SJSA1 (cell line): ENCODE measurements around the gene SLC39A12. TPM values are rescaled to one million over a fixed set of nuclear protein-coding genes. Genes with fewer than 3 reads are reported as not detected.

ENCODE experiments used
- total RNA-seq: library from RNA; depleted of rRNA; stranded (reverse); fragments of >200 nt; shearing (Covaris generic); gene quantifications from 2 replicates; pipeline ENCODE4 v1.2.3, GENCODE V29; 2014; rRNA removed

Gene SLC39A12
- total RNA-seq, 1 experiment from 2014 or later, result not detected

Other genes with a start within 250 kb of the SLC39A12 start
- 0.08 TPM in 1 of 2 replicates, not detected in the other for gene TMEM236, start 199.7 kb upstream of the SLC39A12 start, total RNA-seq
- gene MRC1, start 142.6 kb upstream of the SLC39A12 start, total RNA-seq, result not detected in 2 replicates
- gene CACNB2, start 188.5 kb downstream of the SLC39A12 start, total RNA-seq, result not detected in 2 replicates